HepG2 (cell line): ENCODE data around the gene NES. TPM values are rescaled to one million over a fixed set of nuclear protein-coding genes. Genes with fewer than 3 reads are reported as not detected.

ENCODE experiments used
- ARNT ChIP-seq: fragments of 450-650 bp; IDR thresholded peaks from 2 replicates; pipeline ENCODE4 v1.6.1; 2017
- ETV5 ChIP-seq: IDR thresholded peaks from 2 replicates; pipeline ENCODE4 v1.6.1; 2018; ENCODE audit warnings: missing biosample characterization, missing genetic modification reagents, inconsistent platforms, borderline replicate concordance
- GTF3A ChIP-seq: sonication (generic); formaldehyde crosslinking; conservative IDR thresholded peaks from 2 replicates; pipeline ENCODE4 v1.4.0; 2020; ENCODE audit warnings: mild to moderate bottlenecking, missing genetic modification reagents
- HMGXB4 ChIP-seq, 2 experiments: sonication (generic) in 1 of 2; formaldehyde crosslinking in 1 of 2; IDR thresholded peaks; 2 replicates each; pipeline versions ENCODE4 v1.4.0 to v1.6.1; 2018 to 2020; ENCODE audit warnings: missing genetic modification reagents in 2 of 2, borderline replicate concordance in 1 of 2, low read depth in 1 of 2, mild to moderate bottlenecking in 1 of 2, missing biosample characterization in 1 of 2
- HNF4A ChIP-seq: sonication (generic); formaldehyde crosslinking; IDR thresholded peaks from 2 replicates; pipeline ENCODE4 v1.4.0; 2020; ENCODE audit warnings: missing genetic modification reagents
- MAX ChIP-seq: IDR thresholded peaks from 2 replicates; pipeline ENCODE4 v1.6.1; 2012; ENCODE audit warnings: inconsistent platforms
- ZBTB25 ChIP-seq: IDR thresholded peaks from 2 replicates; pipeline ENCODE4 v1.6.1; 2018; ENCODE audit warnings: missing genetic modification reagents
- ZBTB3 ChIP-seq: sonication (generic); formaldehyde crosslinking; IDR thresholded peaks from 2 replicates; pipeline ENCODE4 v1.4.0; 2020; ENCODE audit warnings: low read depth, mild to moderate bottlenecking, moderate library complexity, missing genetic modification reagents, borderline replicate concordance
- ZBTB49 ChIP-seq: sonication (generic); formaldehyde crosslinking; IDR thresholded peaks from 2 replicates; pipeline ENCODE4 v1.4.0; 2020; ENCODE audit warnings: missing genetic modification reagents, borderline replicate concordance
- ZFP37 ChIP-seq: sonication (generic); formaldehyde crosslinking; IDR thresholded peaks from 2 replicates; pipeline ENCODE4 v1.4.0; 2020; ENCODE audit warnings: missing genetic modification reagents, borderline replicate concordance
- ZNF207 ChIP-seq: fragments of 450-650 bp; IDR thresholded peaks from 2 replicates; pipeline ENCODE4 v1.6.1; 2016; ENCODE audit warnings: antibody characterized with exemption, borderline replicate concordance
- ZNF501 ChIP-seq: sonication (generic); formaldehyde crosslinking; IDR thresholded peaks from 2 replicates; pipeline ENCODE4 v1.5.1; 2020; ENCODE audit warnings: mild to moderate bottlenecking, moderate library complexity, missing genetic modification reagents
- ZNF510 ChIP-seq: sonication (generic); formaldehyde crosslinking; IDR thresholded peaks from 2 replicates; pipeline ENCODE4 v1.4.0; 2020; ENCODE audit warnings: low read depth, mild to moderate bottlenecking, missing genetic modification reagents
- ZNF543 ChIP-seq: sonication (generic); formaldehyde crosslinking; IDR thresholded peaks from 2 replicates; pipeline ENCODE4 v1.4.0; 2020; ENCODE audit warnings: mild to moderate bottlenecking, missing genetic modification reagents
- ZNF547 ChIP-seq: sonication (generic); formaldehyde crosslinking; IDR thresholded peaks from 2 replicates; pipeline ENCODE4 v1.5.1; 2020; ENCODE audit warnings: mild to moderate bottlenecking, missing genetic modification reagents
- ZNF577 ChIP-seq: sonication (generic); formaldehyde crosslinking; IDR thresholded peaks from 2 replicates; pipeline ENCODE4 v1.4.0; 2020; ENCODE audit warnings: mild to moderate bottlenecking, low read depth, missing genetic modification reagents, borderline replicate concordance
- ZNF816 ChIP-seq: sonication (generic); formaldehyde crosslinking; IDR thresholded peaks from 2 replicates; pipeline ENCODE4 v1.8.0; 2022; ENCODE audit warnings: missing genetic modification reagents, mild to moderate bottlenecking, borderline replicate concordance
- ZSCAN25 ChIP-seq: sonication (generic); formaldehyde crosslinking; IDR thresholded peaks from 2 replicates; pipeline ENCODE4 v1.8.0; 2022; ENCODE audit warnings: mild to moderate bottlenecking, missing genetic modification reagents
- polyA plus RNA-seq, 8 experiments: library from polyadenylated mRNA; depleted of rRNA in 3 of 8; stranded (reverse) in 7 of 8; unstranded in 1 of 8; fragments of >200 nt; fragmentation: Illumina TruSeq in 4 of 8; extraction: Trizol in 4 of 8; gene quantifications; 2 replicates each; pipeline versions ENCODE4 v1.2.1 to v1.2.3, GENCODE V29; 2011 to 2016; ENCODE audit warnings: low read depth in 4 of 8, missing spikeins in 1 of 8, mixed read lengths in 1 of 8; ENCODE audit not compliant: insufficient read depth in 1 of 8
- total RNA-seq, 5 experiments: library from RNA; depleted of rRNA; stranded (reverse); fragments of >200 nt; fragmentation: Illumina TruSeq; extraction: Trizol; gene quantifications; 2 replicates each; pipeline ENCODE4 v1.2.3, GENCODE V29; 2016; ENCODE audit warnings: low read depth in 1 of 5
- TF ChIP-seq, protein P1 (sequence below): sonication (generic); formaldehyde crosslinking; IDR thresholded peaks from 2 replicates; pipeline ENCODE4 v1.8.1; 2022; ENCODE audit warnings: low read depth, mild to moderate bottlenecking, missing genetic modification reagents

Gene NES
- total and polyA plus RNA-seq, 2 of the 13 experiments (the other 11 are each of a cell fraction or from before 2014, with no cell fraction given) = 1.7 to 16.6 TPM

DNA sequence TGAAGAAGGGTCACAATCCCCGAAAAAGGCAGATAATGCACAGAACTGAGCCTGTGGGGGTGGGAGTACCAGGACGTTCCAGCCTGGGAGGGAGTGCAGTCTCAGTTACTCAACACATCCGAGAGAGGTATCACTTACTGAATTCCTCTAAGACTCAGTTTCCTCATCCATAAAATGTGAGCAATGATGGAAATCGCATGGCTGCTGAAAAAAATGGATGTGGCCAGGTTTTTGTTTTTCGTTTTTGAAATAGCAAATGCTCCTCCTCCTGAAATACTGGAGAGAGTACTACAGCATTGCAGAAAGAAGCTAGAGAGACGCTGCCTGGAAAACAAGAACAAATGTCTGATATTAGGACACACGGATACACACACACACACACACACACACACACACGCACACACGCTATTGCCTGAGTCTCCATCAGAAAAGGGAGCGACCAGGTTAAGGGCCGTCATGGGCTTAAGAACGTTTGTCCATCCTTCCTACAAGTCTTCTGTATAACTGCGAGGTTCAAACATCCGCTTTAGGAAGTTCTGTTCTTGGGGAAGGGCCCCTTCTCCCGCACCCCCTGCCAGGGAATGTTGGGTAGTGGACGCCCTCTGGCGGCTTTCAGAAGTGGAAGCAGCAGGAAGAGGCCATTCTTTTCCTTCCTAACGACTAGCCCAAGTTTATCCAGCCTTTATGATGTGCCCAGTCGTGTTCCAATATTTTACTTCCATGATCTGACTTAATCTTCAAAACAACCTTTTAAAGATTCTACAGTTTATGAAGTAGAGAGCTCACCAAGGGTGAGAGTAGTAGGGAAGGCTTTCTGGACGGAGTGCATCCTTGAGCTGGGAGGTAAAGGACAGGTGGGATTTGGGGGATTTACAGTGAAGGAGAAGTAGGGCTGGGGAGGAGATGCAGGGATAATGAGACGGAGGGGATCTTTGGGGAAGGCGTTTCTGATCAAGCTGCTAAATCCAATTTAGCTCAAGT, 699 bp upstream of the NES start (continued):
- TF ChIP-seq ZBTB49 = no peak
- TF ChIP-seq ZNF547 (CRISPR knock-in tag) = 0 out of 2 replicates have a peak, but pooled peaks have one; percentile 19
- TF ChIP-seq HNF4A (CRISPR knock-in tag) = no peak
- TF ChIP-seq ZBTB25 (CRISPR knock-in tag) = no peak
- no peak for TF ChIP-seq ZNF207
- TF ChIP-seq ETV5 (CRISPR knock-in tag) = peak; percentile 67; the same call in 1 of the 2 replicates
- no peak for TF ChIP-seq ZBTB3 (CRISPR knock-in tag)
- TF ChIP-seq, protein P1, sequence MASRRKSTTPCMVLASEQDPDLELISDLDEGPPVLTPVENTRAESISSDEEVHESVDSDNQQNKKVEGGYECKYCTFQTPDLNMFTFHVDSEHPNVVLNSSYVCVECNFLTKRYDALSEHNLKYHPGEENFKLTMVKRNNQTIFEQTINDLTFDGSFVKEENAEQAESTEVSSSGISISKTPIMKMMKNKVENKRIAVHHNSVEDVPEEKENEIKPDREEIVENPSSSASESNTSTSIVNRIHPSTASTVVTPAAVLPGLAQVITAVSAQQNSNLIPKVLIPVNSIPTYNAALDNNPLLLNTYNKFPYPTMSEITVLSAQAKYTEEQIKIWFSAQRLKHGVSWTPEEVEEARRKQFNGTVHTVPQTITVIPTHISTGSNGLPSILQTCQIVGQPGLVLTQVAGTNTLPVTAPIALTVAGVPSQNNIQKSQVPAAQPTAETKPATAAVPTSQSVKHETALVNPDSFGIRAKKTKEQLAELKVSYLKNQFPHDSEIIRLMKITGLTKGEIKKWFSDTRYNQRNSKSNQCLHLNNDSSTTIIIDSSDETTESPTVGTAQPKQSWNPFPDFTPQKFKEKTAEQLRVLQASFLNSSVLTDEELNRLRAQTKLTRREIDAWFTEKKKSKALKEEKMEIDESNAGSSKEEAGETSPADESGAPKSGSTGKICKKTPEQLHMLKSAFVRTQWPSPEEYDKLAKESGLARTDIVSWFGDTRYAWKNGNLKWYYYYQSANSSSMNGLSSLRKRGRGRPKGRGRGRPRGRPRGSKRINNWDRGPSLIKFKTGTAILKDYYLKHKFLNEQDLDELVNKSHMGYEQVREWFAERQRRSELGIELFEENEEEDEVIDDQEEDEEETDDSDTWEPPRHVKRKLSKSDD (CRISPR knock-in tag) = no peak
- TF ChIP-seq GTF3A (CRISPR knock-in tag) = no peak
- peak; percentile 80 for TF ChIP-seq ZSCAN25 (CRISPR knock-in tag)
- TF ChIP-seq HMGXB4 (CRISPR knock-in tag; IDR thresholded peaks at IDR 0.05; ENCODE audit: borderline replicate concordance in 1 of 2, low read depth in 1 of 2) = peak; percentile 67 to 71; a peak in 3 of 4 replicates
- TF ChIP-seq MAX = no peak
- no peak for TF ChIP-seq ZNF510 (CRISPR knock-in tag)
- no peak for TF ChIP-seq ZFP37 (CRISPR knock-in tag)
- TF ChIP-seq ZNF501 (CRISPR knock-in tag) = peak; percentile 53; the same call in 1 of the 2 replicates
- no peak for TF ChIP-seq ZNF816 (CRISPR knock-in tag)
- TF ChIP-seq ZNF577 (CRISPR knock-in tag) = no peak
- TF ChIP-seq ARNT = no peak
- no peak for TF ChIP-seq ZNF543 (CRISPR knock-in tag)
